Left cardiac atrium (tissue), 4 donors: Measurements from ENCODE around the gene TARBP1. TPM values are rescaled to one million over a fixed set of nuclear protein-coding genes. Genes with fewer than 3 reads are reported as not detected.

Source experiments
- ATAC-seq, 2 donors: fragments of 200-7000 bp; cut with Tn5 transposase; one replicate each; pipeline ENCODE4 v1.9.1; 2020; ENCODE audit warnings: mild to moderate bottlenecking in 2 of 2, moderate library complexity in 2 of 2
- DNase-seq: peaks from one replicate; pipeline ENCODE4 v3.0.0-alpha.2; 2020
- intact Hi-C, 2 donors: fragments of 100-400 bp; cut with DNase I; formaldehyde crosslinking; loops; one replicate each; pipeline versions ENCODE4 v1.14.1 to v1.15.1; 2022 to 2023
- total RNA-seq, 2 donors: library from RNA; stranded (reverse); fragmentation: NEBNext Ultra II Directional; extraction: Animal tissue kit (Norgen Biotek cat#: 25700); gene quantifications; one replicate each; pipeline ENCODE4 v1.2.1, GENCODE V29; 2021
- donor health status: DM: no; HTN: yes; CAD: no.
- donor health status: DM: no; HTN: yes; CAD: no; lungs with severe emphysema.
- donor health status: DM: yes; HTN: yes; CAD: no.
- donor health status: Dilated cardiomyopathy.

The TARBP1 gene
- total RNA-seq, 2 donors from 2014 or later: 9.6 to 10.1 TPM

DNA sequence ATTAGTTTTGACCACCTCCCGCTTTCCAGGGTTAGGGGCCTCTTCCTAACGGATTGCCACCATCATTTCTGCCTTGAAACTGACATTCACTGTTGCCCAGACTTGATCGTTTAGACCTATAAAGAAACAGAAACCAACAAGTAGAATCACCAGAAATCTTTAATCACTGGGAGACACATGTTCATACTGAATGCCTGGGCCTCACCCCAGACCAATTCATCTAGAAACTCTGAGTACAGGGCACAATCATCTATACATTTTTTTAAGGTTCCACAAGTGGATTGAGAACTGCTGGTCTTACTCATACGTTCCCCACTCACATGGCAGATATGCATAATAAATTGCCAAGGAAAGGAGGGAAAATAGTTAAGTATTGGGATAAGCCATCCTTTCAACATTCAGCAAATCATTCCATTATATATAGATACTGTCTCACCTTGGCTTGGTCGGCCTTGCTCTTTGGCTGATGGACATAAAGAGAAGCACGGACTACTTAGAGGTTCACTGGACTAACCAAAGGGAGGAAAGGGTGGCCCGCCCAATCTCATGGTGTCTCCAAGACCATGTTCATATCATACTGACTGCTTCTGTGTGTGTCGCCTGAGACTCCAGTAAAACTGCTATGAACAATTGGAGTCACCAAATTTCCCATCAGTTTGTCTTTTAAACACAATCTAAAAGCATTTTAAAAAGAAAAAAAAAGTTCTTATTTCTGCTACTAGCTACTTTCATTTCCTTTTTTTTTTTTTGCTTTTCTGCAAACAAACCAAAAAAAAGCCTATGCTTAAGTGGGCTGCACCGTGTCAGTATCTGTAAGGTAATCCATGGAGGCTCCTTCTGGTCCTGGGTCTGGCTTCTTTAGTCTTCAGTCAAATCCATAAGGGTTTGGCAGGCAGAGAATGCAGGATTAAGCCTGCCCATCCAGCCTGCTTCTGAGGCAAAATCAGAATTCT, 9.4 kb upstream of the TARBP1 start:
- no peak for ATAC-seq
- DNase-seq: no peak
- intact Hi-C loops: loop anchor here in 1 of 2 donors (5.0 kb wide), 1 partner anchor 604 kb away; no protein-coding TSS in a partner anchor

- no peak for DNase-seq
- intact Hi-C loops: loop anchor here in 1 of 2 donors (5.0 kb wide), 1 partner anchor 605 kb away; no protein-coding TSS in a partner anchor
- ATAC-seq: peak; percentile 83
These were observed 8.2 kb upstream of the TARBP1 start for GRCh38 chr1:234486858-234487840.

- no peak for ATAC-seq
- no peak for DNase-seq
- intact Hi-C loops: loop anchor here in 1 of 2 donors (5.0 kb wide), 1 partner anchor 607 kb away; no protein-coding TSS in a partner anchor
These were observed 6.2 kb upstream of the TARBP1 start for GRCh38 chr1:234484991-234485739.

DNA sequence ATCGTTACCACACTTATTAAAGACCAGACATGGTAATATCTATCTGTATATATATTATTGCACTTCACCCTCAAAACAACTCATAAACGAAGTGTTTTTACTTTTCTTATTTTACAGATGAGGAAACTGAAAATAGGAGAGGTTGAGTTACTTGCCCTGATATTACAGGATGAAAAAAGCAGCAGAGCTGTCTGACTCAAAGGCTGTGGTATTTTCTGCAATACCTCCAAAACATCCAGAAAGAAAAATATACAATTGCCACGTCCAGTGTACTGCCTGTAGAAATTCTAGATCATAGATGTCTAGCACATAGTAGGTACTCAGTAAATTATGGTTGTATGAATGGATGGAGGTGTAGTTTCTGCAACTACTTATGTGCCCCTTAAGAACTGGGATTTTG, 5.2 kb upstream of the TARBP1 start:
- ATAC-seq (no peak), DNase-seq (no peak)
- intact Hi-C loops: no loop called here

GRCh38 chr1:234481771-234482170, 2.8 kb upstream of the TARBP1 start:
- intact Hi-C loops: no loop called here
- no peak for ATAC-seq
- DNase-seq: no peak

DNA sequence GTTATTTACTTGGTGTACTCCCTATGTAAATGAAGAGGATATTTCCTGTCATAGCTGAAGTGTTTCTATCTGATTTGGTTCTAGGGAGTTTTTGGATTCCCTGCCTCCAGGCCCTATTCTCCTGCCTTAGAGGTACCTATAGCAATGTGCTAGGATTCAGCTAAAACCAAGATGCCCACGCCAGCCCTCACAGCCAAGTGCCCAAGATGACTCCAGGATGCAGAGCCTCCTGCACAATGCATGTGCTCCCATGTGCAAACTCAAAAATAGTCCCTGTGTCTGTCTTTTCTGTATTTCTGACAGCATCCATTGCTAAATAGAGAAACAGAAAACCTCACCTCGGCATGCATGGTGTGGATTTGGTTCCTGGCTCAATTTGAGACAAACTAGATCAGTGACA, 887 bp upstream of the TARBP1 start:
- DNase-seq (no peak), ATAC-seq (no peak)
- intact Hi-C loops: no loop called here

GRCh38 chr1:234479310-234479559, 256 bp upstream of the TARBP1 start:
- no peak for DNase-seq
- no peak for ATAC-seq
- intact Hi-C loops: no loop called here

DNA sequence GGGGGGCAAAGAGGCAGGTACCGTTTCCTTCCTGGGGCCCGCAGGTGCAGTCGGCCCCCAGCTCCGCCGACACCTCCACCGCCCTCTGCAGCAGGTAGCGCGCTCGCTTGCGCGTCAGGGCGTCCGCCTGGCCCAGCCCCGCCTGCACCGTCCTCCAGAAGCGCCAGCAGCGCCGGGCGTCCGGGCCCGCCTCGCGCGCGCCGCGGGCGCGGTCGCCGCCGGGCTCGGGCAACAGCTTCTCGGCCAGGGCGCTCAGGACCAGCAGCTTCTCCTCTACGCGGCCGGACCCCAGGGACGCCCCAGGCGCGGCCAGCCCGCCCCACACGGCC, 863 bp downstream of the TARBP1 start:
- ATAC-seq (peak; percentile 70 to 76), DNase-seq (peak; percentile 65)
- intact Hi-C loops: no loop called here

GRCh38 chr1:234477386-234478151, 1.4 kb downstream of the TARBP1 start:
- no peak for ATAC-seq
- intact Hi-C loops: no loop called here
- DNase-seq: no peak

DNA sequence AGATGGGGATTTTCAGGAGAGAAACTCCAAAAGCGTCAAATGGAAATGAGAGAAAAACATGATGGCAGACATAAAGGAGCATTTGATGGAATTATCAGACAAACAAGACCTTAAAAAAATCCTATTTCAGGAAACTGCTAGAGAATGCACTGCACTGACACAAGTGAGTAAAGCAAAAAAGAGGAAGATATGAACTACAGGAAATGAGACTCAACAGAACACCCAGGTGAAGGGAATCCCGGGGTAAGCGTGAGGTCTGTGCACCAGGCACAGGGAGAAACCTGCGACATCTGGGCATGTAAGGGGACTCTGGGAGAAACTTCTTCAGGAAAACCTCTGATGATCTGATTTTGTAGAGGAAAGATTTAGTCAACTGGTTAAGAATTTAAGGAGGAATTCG, 2.8 kb downstream of the TARBP1 start:
- intact Hi-C loops: no loop called here
- ATAC-seq: no peak

DNA sequence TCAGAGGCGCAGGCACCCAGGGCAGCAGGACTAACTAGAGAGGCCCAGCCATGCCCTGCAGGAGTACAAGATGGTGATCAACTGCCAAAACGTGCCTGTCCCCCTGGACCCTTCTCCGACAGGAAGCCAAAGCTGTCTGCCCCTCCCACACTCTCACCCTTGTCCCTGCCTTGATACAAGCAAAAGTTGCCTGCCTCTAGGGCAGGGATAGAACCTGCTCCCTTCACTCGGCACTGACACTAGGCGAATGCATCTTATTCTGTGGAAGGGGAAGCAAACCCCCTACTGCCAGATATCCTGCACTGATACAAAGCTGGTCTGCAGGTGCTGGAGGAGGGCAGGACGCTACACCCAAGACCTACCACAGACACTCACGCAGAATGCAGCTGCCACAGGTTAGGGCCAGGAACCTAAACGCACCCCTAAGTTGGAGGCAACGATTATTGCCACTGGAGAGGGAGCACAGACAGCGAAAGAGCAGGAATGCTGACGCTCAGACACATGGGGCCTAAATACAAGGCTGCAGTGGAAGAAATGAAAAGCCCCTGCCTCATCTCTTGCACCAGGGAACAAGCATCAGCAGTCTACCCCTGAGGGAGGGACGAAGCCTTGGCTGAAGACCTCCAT, 3.7 kb downstream of the TARBP1 start:
- ATAC-seq (no peak), DNase-seq (no peak)
- intact Hi-C loops: no loop called here

More for the DNA sequence above, 2.8 kb downstream of the TARBP1 start:
- DNase-seq: no peak

DNA sequence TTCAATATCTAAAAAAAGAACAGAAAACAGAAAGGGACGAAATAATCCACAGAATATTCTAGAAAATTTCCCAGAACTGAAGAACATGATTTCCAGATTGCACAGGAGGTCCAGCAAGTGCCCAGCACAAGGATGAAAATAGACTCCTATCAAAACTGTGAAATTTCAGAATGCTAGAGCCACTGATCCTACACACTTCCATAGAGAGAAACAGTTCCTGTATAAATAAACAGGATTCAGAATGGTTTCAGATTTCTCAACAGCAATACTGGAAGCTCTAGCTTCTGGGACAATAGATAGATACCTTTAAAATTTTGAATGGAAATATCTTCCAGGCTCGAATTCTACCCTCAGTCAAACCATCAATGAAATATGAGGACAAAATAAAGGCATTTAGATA, 4.6 kb downstream of the TARBP1 start:
- ATAC-seq (no peak), DNase-seq (no peak)
- intact Hi-C loops: no loop called here

GRCh38 chr1:234473118-234473517, 5.9 kb downstream of the TARBP1 start:
- intact Hi-C loops: no loop called here
- no peak for ATAC-seq
- no peak for DNase-seq

DNA sequence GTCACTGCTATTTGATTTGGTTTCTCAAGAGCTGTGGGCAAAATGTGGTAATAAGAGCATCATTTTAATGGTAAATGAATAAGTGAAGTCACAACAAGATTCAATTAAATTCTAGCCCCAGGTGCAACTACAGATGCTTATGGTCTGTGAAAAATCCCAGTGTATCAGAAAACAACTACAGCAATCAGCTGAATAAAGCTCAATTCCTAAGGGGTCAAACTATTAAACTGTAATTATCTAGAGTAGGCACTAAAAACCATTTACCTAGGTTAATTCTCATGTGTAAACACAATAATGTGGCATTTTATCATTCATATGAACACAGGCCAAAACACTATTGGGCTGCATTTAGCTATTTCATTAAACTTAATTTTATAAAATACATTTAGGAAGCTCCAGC, 9.6 kb downstream of the TARBP1 start:
- DNase-seq (no peak), ATAC-seq (no peak)
- intact Hi-C loops: no loop called here

DNA sequence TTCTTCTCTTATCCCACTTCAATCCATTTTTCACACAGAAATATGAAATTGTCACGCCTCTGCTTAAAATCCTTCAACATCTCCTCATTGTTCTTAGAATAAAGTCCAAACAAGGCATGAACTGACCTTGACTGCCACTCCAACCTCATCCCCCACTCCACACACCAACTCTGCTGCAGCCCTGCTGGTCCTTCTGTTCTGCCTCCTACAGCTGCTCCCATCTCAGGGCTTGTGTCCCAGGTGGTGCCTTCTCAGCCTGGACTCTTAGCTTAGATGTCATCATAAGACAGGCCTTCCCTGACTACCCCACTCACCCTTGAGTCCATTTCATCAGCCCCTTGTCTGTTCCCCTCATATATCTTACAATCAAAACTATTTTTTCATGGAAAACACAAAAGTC, 10.4 kb downstream of the TARBP1 start:
- intact Hi-C loops: no loop called here
- ATAC-seq (no peak), DNase-seq (no peak)

DNA sequence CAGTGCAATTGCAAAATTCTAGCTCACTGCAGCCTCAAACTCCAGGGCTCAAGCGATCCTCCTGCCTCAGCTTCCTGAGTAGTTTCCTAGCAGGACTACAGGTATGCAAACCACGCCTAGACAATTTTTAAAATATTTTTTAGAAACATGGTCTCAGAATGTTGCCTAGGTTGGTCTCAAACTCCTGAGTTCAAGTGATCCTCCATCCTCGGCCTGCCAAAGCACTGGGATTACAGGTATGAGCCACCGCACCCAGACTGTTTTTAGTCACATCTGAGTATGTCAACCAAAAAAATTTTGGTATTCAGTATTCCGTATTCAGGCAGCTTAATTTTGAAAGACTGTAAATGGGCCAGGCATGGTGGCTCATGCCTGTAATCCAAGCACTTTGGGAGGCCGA, 11.2 kb downstream of the TARBP1 start:
- DNase-seq (no peak), ATAC-seq (no peak)
- intact Hi-C loops: no loop called here

DNA sequence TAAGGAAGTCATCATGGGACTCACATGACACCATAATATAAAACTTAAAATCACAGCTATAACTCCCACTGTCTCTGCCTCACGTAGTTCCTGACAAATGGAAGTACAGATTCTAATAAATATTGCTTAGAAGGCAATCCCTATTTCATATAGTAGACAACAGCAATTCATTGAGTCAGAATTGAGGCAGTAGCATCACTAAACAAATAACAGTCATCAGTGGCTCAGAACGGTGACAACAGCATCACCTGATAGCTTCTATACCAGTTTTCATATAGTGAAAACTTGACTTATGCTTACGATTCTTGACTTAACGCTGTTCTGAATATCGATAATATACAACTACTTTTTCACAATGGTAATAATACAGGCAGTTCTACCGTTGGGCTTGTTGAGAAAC, 12.0 kb downstream of the TARBP1 start:
- no peak for DNase-seq
- intact Hi-C loops: no loop called here
- ATAC-seq: no peak

DNA sequence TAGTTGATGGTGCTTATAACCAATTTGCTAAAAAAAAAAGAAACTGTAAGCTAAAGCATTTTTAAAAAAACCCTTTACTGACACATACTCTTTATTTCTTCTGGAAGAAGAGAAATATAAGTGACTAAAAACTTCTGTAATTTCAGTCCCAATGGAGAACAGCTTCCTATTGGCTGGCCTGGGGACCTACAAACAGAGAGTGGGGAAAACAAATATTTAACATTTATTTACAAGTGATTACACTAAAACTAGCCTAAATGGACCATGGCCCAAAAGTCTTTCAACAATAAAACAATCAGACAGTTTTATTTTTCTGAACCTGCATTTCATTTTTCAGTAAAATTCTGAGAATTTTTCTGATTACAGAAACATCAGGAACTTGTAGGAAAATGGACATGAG, 15.2 kb downstream of the TARBP1 start:
- ATAC-seq (no peak), DNase-seq (no peak)
- intact Hi-C loops: no loop called here
